Activated T-cell treated with anti-CD3 and anti-CD28 coated beads for 4 hours (primary cell): ENCODE data around the gene CCDC146.

Source experiments
- DNase-seq: peaks from one replicate; pipeline ENCODE4 v3.0.0-alpha.2; 2020

CCDC146 gene

GRCh38 chr7:77295549-77295948 is 173.1 kb downstream of the CCDC146 start:
- DNase-seq = no peak

GRCh38 chr7:77306231-77307067 is 184.0 kb downstream of the CCDC146 start:
- no peak for DNase-seq

GRCh38 chr7:77308792-77309191 is 186.4 kb downstream of the CCDC146 start:
- no peak for DNase-seq

GRCh38 chr7:77309714-77310220 is 187.4 kb downstream of the CCDC146 start:
- no peak for DNase-seq

GRCh38 chr7:77310982-77311381 is 188.6 kb downstream of the CCDC146 start:
- DNase-seq = no peak

GRCh38 chr7:77313085-77313484 is 190.7 kb downstream of the CCDC146 start:
- DNase-seq = no peak

- DNase-seq = no peak
Measured at GRCh38 chr7:77313876-77314480, 191.6 kb downstream of the CCDC146 start.

GRCh38 chr7:77315182-77315591 is 192.8 kb downstream of the CCDC146 start:
- no peak for DNase-seq

GRCh38 chr7:77316219-77316978 is 194.0 kb downstream of the CCDC146 start:
- no peak for DNase-seq

- DNase-seq = no peak
Measured at GRCh38 chr7:77318019-77318418, 195.6 kb downstream of the CCDC146 start.

GRCh38 chr7:77320137-77320536 is 197.7 kb downstream of the CCDC146 start:
- DNase-seq = no peak

- DNase-seq = no peak
Measured at GRCh38 chr7:77320714-77321113, 198.3 kb downstream of the CCDC146 start.

GRCh38 chr7:77321300-77321699 is 198.9 kb downstream of the CCDC146 start:
- DNase-seq = no peak

- no peak for DNase-seq
Measured at GRCh38 chr7:77326131-77326530, 203.7 kb downstream of the CCDC146 start.

- DNase-seq = no peak
Measured at GRCh38 chr7:77327067-77327931, 204.9 kb downstream of the CCDC146 start.

GRCh38 chr7:77327932-77328628 is 205.7 kb downstream of the CCDC146 start:
- DNase-seq = no peak

- no peak for DNase-seq
Measured at GRCh38 chr7:77328669-77329068, 206.3 kb downstream of the CCDC146 start.

- no peak for DNase-seq
Measured at GRCh38 chr7:77329466-77330168, 207.2 kb downstream of the CCDC146 start.

GRCh38 chr7:77330169-77330882 is 207.9 kb downstream of the CCDC146 start:
- no peak for DNase-seq

GRCh38 chr7:77331938-77332695 is 209.7 kb downstream of the CCDC146 start:
- DNase-seq = peak; percentile 18
